Activated T-helper 9 cell treated with anti-CD3 and anti-CD28 coated beads, Interleukin-2, amount 50 U/mL, for 16 hours (primary cell): ENCODE results near the gene LCE7A.

Experiments
- DNase-seq: peaks from one replicate; pipeline ENCODE4 v3.0.0-alpha.2; 2020; ENCODE audit warnings: low read depth

The LCE7A gene

GRCh38 chr1:152880316-152880715 lies 20.5 kb downstream of the LCE7A start:
- no peak for DNase-seq

GRCh38 chr1:152880907-152881306 lies 21.1 kb downstream of the LCE7A start:
- no peak for DNase-seq

GRCh38 chr1:152884085-152884484 lies 24.3 kb downstream of the LCE7A start:
- no peak for DNase-seq

GRCh38 chr1:152884506-152884905 lies 24.7 kb downstream of the LCE7A start:
- DNase-seq, result no peak

GRCh38 chr1:152884966-152885624 lies 25.3 kb downstream of the LCE7A start:
- DNase-seq, result no peak

GRCh38 chr1:152886085-152886484 lies 26.3 kb downstream of the LCE7A start:
- DNase-seq, result no peak

GRCh38 chr1:152886758-152887409 lies 27.1 kb downstream of the LCE7A start:
- DNase-seq, result no peak

- DNase-seq, result no peak
These were observed 28.3 kb downstream of the LCE7A start for GRCh38 chr1:152888126-152888525.

GRCh38 chr1:152899027-152899426 lies 39.2 kb downstream of the LCE7A start:
- DNase-seq, result no peak

- DNase-seq, result no peak
These were observed 40.1 kb downstream of the LCE7A start for GRCh38 chr1:152899883-152900282.

GRCh38 chr1:152901631-152902030 lies 41.8 kb downstream of the LCE7A start:
- no peak for DNase-seq

- DNase-seq, result no peak
These were observed 42.8 kb downstream of the LCE7A start for GRCh38 chr1:152902636-152903035.

- DNase-seq, result no peak
These were observed 45.1 kb downstream of the LCE7A start for GRCh38 chr1:152904688-152905440.

GRCh38 chr1:152906023-152906565 lies 46.3 kb downstream of the LCE7A start:
- DNase-seq, result no peak

- no peak for DNase-seq
These were observed 48.1 kb downstream of the LCE7A start, which contains the start of gene IVL for GRCh38 chr1:152907686-152908601. Gene IVL, plus strand, starts transcription at chr1:152908546. Its CDS starts 1,252 bp downstream, at chr1:152909798.

- no peak for DNase-seq
These were observed 49.4 kb downstream of the LCE7A start for GRCh38 chr1:152909206-152909605.
